ENCODE measurements around the gene CAMTA1.

Gene CAMTA1

DNA sequence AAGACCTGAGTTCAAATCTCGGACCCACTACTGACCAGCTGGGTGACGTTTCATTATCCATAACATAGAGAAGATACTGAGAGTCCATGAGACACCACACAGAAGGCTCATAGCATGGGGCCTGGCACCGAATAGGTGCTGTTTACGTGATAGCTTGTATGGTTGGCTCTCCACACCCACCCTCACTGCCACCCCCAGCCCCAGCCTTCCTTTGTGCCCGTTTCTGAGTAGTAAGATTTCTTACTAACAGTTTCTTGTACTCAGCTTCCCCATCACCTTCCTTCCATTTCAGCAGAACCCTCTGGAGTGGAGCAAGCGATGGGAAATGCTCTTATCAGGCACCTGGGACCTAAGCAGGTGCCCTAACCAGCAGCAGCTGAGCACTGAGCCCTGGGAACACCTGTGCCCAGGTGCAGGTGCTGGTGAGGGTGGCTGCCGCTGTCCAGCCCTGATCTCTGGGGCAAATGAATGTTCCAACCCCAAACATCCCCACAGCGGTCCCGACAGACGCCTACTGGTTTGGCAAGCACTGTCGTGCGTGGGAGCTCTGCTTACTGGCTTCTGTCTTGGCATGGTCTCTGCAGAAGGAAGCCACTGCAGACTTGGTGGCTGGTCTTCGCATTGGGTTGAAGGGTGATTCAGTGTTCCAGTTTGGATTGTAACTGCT, 225.4 kb downstream of the CAMTA1 start:
- no peak for ATAC-seq
- TF ChIP-seq RARB (CRISPR knock-in tag; IDR thresholded peaks at IDR 0.05) (no peak), BACH2 (CRISPR knock-in tag; IDR thresholded peaks at IDR 0.05; ENCODE audit: borderline replicate concordance) (no peak), ZFP3 (CRISPR knock-in tag; IDR thresholded peaks at IDR 0.05) (no peak)
- TF ChIP-seq, protein P1, sequence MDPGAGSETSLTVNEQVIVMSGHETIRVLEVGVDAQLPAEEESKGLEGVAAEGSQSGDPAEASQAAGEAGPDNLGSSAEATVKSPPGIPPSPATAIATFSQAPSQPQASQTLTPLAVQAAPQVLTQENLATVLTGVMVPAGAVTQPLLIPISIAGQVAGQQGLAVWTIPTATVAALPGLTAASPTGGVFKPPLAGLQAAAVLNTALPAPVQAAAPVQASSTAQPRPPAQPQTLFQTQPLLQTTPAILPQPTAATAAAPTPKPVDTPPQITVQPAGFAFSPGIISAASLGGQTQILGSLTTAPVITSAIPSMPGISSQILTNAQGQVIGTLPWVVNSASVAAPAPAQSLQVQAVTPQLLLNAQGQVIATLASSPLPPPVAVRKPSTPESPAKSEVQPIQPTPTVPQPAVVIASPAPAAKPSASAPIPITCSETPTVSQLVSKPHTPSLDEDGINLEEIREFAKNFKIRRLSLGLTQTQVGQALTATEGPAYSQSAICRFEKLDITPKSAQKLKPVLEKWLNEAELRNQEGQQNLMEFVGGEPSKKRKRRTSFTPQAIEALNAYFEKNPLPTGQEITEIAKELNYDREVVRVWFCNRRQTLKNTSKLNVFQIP (CRISPR knock-in tag; IDR thresholded peaks at IDR 0.05; ENCODE audit: borderline replicate concordance, low read depth), result no peak

DNA sequence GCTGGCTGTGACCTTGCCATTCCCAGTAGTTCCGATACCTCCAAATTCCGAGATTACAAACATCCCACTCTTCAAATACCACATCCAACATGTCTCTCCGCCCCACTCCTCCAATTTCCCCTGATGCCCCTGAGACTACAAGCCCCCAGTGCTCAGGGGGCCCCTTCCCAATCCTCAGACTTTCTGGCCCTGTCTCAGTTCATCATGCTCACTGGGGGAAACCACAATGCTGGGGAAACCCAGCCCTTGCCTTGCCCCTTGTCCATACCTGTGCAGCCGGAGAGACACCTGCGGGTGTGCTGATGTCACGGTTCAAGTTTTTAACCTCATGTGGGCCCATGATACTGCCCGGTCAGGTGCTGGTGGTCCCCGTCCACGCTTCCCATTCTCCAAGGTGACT, 226.6 kb downstream of the CAMTA1 start:
- no peak for ATAC-seq
- no peak for TF ChIP-seq ISL1 (CRISPR knock-in tag; IDR thresholded peaks at IDR 0.05)
- TF ChIP-seq, protein P1 (CRISPR knock-in tag; IDR thresholded peaks at IDR 0.05; ENCODE audit: borderline replicate concordance, low read depth), result no peak
- TF ChIP-seq ZNF70 (CRISPR knock-in tag; IDR thresholded peaks at IDR 0.05), result no peak
- no peak for TF ChIP-seq ZNF565 (CRISPR knock-in tag; conservative IDR thresholded peaks at IDR 0.05; ENCODE audit: low read depth)
- TF ChIP-seq, protein P2, sequence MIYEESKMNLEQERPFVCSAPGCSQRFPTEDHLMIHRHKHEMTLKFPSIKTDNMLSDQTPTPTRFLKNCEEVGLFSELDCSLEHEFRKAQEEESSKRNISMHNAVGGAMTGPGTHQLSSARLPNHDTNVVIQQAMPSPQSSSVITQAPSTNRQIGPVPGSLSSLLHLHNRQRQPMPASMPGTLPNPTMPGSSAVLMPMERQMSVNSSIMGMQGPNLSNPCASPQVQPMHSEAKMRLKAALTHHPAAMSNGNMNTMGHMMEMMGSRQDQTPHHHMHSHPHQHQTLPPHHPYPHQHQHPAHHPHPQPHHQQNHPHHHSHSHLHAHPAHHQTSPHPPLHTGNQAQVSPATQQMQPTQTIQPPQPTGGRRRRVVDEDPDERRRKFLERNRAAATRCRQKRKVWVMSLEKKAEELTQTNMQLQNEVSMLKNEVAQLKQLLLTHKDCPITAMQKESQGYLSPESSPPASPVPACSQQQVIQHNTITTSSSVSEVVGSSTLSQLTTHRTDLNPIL (CRISPR knock-in tag; IDR thresholded peaks at IDR 0.05; ENCODE audit: low read depth), result no peak
- TF ChIP-seq TOX (CRISPR knock-in tag; IDR thresholded peaks at IDR 0.05; ENCODE audit: borderline replicate concordance), result no peak
- TF ChIP-seq ZFP3 (CRISPR knock-in tag; IDR thresholded peaks at IDR 0.05), result no peak
- TF ChIP-seq, protein P3, sequence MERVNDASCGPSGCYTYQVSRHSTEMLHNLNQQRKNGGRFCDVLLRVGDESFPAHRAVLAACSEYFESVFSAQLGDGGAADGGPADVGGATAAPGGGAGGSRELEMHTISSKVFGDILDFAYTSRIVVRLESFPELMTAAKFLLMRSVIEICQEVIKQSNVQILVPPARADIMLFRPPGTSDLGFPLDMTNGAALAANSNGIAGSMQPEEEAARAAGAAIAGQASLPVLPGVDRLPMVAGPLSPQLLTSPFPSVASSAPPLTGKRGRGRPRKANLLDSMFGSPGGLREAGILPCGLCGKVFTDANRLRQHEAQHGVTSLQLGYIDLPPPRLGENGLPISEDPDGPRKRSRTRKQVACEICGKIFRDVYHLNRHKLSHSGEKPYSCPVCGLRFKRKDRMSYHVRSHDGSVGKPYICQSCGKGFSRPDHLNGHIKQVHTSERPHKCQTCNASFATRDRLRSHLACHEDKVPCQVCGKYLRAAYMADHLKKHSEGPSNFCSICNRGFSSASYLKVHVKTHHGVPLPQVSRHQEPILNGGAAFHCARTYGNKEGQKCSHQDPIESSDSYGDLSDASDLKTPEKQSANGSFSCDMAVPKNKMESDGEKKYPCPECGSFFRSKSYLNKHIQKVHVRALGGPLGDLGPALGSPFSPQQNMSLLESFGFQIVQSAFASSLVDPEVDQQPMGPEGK (CRISPR knock-in tag; IDR thresholded peaks at IDR 0.05; ENCODE audit: borderline replicate concordance), result no peak
- no peak for TF ChIP-seq ESRRG (CRISPR knock-in tag; IDR thresholded peaks at IDR 0.05)
- TF ChIP-seq OSR1 (CRISPR knock-in tag; IDR thresholded peaks at IDR 0.05), result no peak
- no peak for TF ChIP-seq TCF4 (CRISPR knock-in tag; IDR thresholded peaks at IDR 0.05; ENCODE audit: borderline replicate concordance)
- TF ChIP-seq BACH2 (CRISPR knock-in tag; IDR thresholded peaks at IDR 0.05; ENCODE audit: borderline replicate concordance), result no peak
- TF ChIP-seq ZFP30 (CRISPR knock-in tag; IDR thresholded peaks at IDR 0.05), result no peak

DNA sequence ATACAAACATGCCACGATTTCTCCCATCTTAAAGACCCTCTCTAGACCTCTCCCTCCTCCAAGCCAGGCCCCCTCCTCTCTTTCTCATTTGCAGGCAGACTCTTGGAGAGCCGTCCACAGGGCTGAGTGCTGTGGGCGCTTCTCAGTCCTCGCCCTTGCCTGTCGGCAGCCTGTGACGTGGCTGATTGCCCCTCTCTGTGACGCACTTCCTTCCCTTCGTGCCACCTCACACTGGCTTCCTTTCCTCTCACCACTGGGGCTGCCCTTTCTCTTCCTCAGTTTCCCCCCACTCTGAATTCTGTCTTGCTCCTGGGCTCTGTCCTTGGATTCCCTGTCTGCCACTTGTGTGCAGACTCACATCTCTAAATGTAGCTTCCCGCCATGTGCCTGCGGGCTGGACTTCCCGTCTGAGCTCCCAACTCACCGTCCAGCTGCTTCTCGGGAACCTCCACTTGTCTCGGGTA, 227.2 kb downstream of the CAMTA1 start:
- TF ChIP-seq ZFP3 (CRISPR knock-in tag; IDR thresholded peaks at IDR 0.05) (no peak), CSDC2 (CRISPR knock-in tag; IDR thresholded peaks at IDR 0.05) (no peak), ESRRG (CRISPR knock-in tag; IDR thresholded peaks at IDR 0.05) (no peak), ZNF565 (CRISPR knock-in tag; conservative IDR thresholded peaks at IDR 0.05; ENCODE audit: low read depth) (no peak), ZC3H10 (CRISPR knock-in tag; IDR thresholded peaks at IDR 0.05) (no peak), ZNF8 (CRISPR knock-in tag; IDR thresholded peaks at IDR 0.05) (no peak)
- TF ChIP-seq, protein P4, sequence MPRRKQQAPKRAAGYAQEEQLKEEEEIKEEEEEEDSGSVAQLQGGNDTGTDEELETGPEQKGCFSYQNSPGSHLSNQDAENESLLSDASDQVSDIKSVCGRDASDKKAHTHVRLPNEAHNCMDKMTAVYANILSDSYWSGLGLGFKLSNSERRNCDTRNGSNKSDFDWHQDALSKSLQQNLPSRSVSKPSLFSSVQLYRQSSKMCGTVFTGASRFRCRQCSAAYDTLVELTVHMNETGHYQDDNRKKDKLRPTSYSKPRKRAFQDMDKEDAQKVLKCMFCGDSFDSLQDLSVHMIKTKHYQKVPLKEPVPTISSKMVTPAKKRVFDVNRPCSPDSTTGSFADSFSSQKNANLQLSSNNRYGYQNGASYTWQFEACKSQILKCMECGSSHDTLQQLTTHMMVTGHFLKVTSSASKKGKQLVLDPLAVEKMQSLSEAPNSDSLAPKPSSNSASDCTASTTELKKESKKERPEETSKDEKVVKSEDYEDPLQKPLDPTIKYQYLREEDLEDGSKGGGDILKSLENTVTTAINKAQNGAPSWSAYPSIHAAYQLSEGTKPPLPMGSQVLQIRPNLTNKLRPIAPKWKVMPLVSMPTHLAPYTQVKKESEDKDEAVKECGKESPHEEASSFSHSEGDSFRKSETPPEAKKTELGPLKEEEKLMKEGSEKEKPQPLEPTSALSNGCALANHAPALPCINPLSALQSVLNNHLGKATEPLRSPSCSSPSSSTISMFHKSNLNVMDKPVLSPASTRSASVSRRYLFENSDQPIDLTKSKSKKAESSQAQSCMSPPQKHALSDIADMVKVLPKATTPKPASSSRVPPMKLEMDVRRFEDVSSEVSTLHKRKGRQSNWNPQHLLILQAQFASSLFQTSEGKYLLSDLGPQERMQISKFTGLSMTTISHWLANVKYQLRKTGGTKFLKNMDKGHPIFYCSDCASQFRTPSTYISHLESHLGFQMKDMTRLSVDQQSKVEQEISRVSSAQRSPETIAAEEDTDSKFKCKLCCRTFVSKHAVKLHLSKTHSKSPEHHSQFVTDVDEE (CRISPR knock-in tag; IDR thresholded peaks at IDR 0.05), result no peak
- TF ChIP-seq, protein P2 (CRISPR knock-in tag; IDR thresholded peaks at IDR 0.05; ENCODE audit: low read depth), result no peak
- no peak for ATAC-seq
